Measurements from ENCODE around the gene SKAP2. TPM values are rescaled to one million over a fixed set of nuclear protein-coding genes. Genes with fewer than 3 reads are reported as not detected.

The SKAP2 gene
- total and polyA plus RNA-seq, 10 of the 15 experiments (the other 5 are each of a cell fraction or from before 2014, with no cell fraction given), result 10.9 to 40.6 (median 23.5) TPM

- no peak overlapping the region for H3K9ac ChIP-seq (ENCODE audit: control insufficient read depth, insufficient read depth, low read length)
- ChIA-PET CTCF (interaction anchor here (1.0 to 9.0 kb wide), 7 partner anchors 173 to 302 kb away, joined by 3 to 49 read pairs (median 7); no protein-coding TSS in a partner anchor), POLR2A (no interaction called here), RAD21 (ENCODE audit: unreplicated experiment) (interaction anchor here (1.0 to 1.5 kb wide), 5 partner anchors 172 to 303 kb away, joined by 3 to 5 read pairs (median 3); no protein-coding TSS in a partner anchor), SMC1A (ENCODE audit: uncharacterized antibody, unreplicated experiment) (interaction anchor here (0.8 to 3.5 kb wide), 6 partner anchors 79 to 301 kb away, joined by 3 to 10 read pairs (median 4); no protein-coding TSS in a partner anchor)
- H3K79me2 ChIP-seq (ENCODE audit: control insufficient read depth, insufficient read depth, low read length), result peaks cover 12% of the 10 kb centered on the region
- no peak for DNase-seq (ENCODE audit: low read depth, low spot score)
- no peak overlapping the region for H2AFZ ChIP-seq (ENCODE audit: control insufficient read depth, low read depth, low read length)
- no peaks in the 10 kb centered on the region for H4K20me1 ChIP-seq (ENCODE audit: control insufficient read depth, insufficient read depth)
- BruUV-seq (replicated peaks), result no TSS peak
- H3K4me2 ChIP-seq (ENCODE audit: control insufficient read depth, insufficient read depth), result no peak overlapping the region
- FAIRE-seq, result no peak
- no peaks in the 10 kb centered on the region for H3K27me3 ChIP-seq (replicated peaks in 1 of 2; ENCODE audit: control insufficient read depth in 2 of 2, insufficient read depth in 2 of 2, low read length in 1 of 2)
- no peak for ATAC-seq
- H3K27ac ChIP-seq (ENCODE audit: control insufficient read depth, insufficient read depth), result no peak overlapping the region
- H3K4me3 ChIP-seq, result no peak overlapping the region
- TF ChIP-seq MYC (IDR thresholded peaks at IDR 0.05; ENCODE audit: insufficient read depth, insufficient read length, insufficient replicate concordance, low read length, severe bottlenecking) (no peak), ASH2L (IDR thresholded peaks at IDR 0.05; ENCODE audit: borderline replicate concordance, low read depth) (no peak)
- in situ Hi-C loops (cut with MboI), result no loop called here
- 0 out of 2 replicates have a peak, but pooled peaks cover 5% of the 10 kb centered on the region for H3K4me1 ChIP-seq (ENCODE audit: control insufficient read depth, insufficient read depth, low read length)
- intact Hi-C loops (cut with micrococcal nuclease; ENCODE audit: unreplicated experiment), result loop anchor here (5.0 kb wide), 2 partner anchors 303 to 892 kb away; no protein-coding TSS in a partner anchor
- H3K36me3 ChIP-seq (ENCODE audit: control insufficient read depth in 2 of 2, insufficient read depth in 2 of 2, low read length in 1 of 2), result no peaks in the 10 kb centered on the region
- H3K9me3 ChIP-seq (replicated peaks; ENCODE audit: control insufficient read depth, insufficient read depth, low read length), result no peaks in the 10 kb centered on the region
Observed at GRCh38 chr7:26859720-26860119, 4.7 kb downstream of the SKAP2 start.

GRCh38 chr7:26858735-26859134 lies 5.7 kb downstream of the SKAP2 start:
- Histone ChIP-seq H3K36me3 (ENCODE audit: control insufficient read depth in 2 of 2, insufficient read depth in 2 of 2, low read length in 1 of 2) (no peaks in the 10 kb centered on the region; a peak in 1 of 4 replicates), H4K20me1 (ENCODE audit: control insufficient read depth, insufficient read depth) (no peaks in the 10 kb centered on the region), H3K9ac (ENCODE audit: control insufficient read depth, insufficient read depth, low read length) (no peak overlapping the region), H3K4me2 (ENCODE audit: control insufficient read depth, insufficient read depth) (no peak overlapping the region), H2AFZ (ENCODE audit: control insufficient read depth, low read depth, low read length) (no peak overlapping the region), H3K79me2 (ENCODE audit: control insufficient read depth, insufficient read depth, low read length) (peaks cover 8% of the 10 kb centered on the region), H3K27me3 (replicated peaks in 1 of 2; ENCODE audit: control insufficient read depth in 2 of 2, insufficient read depth in 2 of 2, low read length in 1 of 2) (no peaks in the 10 kb centered on the region), H3K4me3 (no peak overlapping the region), H3K4me1 (ENCODE audit: control insufficient read depth, insufficient read depth, low read length) (0 out of 2 replicates have a peak, but pooled peaks cover 5% of the 10 kb centered on the region), H3K9me3 (replicated peaks; ENCODE audit: control insufficient read depth, insufficient read depth, low read length) (no peaks in the 10 kb centered on the region), H3K27ac (ENCODE audit: control insufficient read depth, insufficient read depth) (no peak overlapping the region)
- RAD21 ChIA-PET (ENCODE audit: unreplicated experiment), result interaction anchor here (1.2 to 1.5 kb wide), 2 partner anchors 302 to 304 kb away, joined by 3 to 5 read pairs; no protein-coding TSS in a partner anchor
- POLR2A ChIA-PET, result no interaction called here
- CTCF ChIA-PET, result interaction anchor here (1.0 to 9.0 kb wide), 4 partner anchors 172 to 303 kb away, joined by 3 to 49 read pairs (median 6); no protein-coding TSS in a partner anchor
- BruUV-seq (replicated peaks), result no TSS peak
- WGBS (ENCODE audit: insufficient coverage, insufficient replicate concordance, low lambda C conversion rate, missing lambda C conversion rate), result 81% methylated on average over 3 of the region's 3 CpGs
- ATAC-seq (peak; percentile 49), FAIRE-seq (no peak), DNase-seq (ENCODE audit: low read depth, low spot score) (no peak)
- intact Hi-C loops (cut with micrococcal nuclease; ENCODE audit: unreplicated experiment) (loop anchor here (5.0 kb wide), 1 partner anchor 304 kb away; no protein-coding TSS in a partner anchor), in situ Hi-C loops (cut with MboI) (no loop called here)
- TF ChIP-seq POLR2A (IDR thresholded peaks at IDR 0.05; ENCODE audit: low read depth, low read length), result no peak
- no peak for TF ChIP-seq MLLT1 (IDR thresholded peaks at IDR 0.05)
- no peak for TF ChIP-seq SKIL (IDR thresholded peaks at IDR 0.05; ENCODE audit: low read depth, poor library complexity, severe bottlenecking)
- TF ChIP-seq ATF7 (IDR thresholded peaks at IDR 0.05; ENCODE audit: low read depth), result no peak
- TF ChIP-seq MXI1 (IDR thresholded peaks at IDR 0.05; ENCODE audit: low read depth, low read length), result no peak
- no peak for TF ChIP-seq EZH2 (IDR thresholded peaks at IDR 0.05; ENCODE audit: borderline replicate concordance, control insufficient read depth, low read depth, low read length)
- SMC1A ChIA-PET (ENCODE audit: uncharacterized antibody, unreplicated experiment), result interaction anchor here (0.5 to 3.5 kb wide), 5 partner anchors 10 to 1155 kb away, joined by 3 to 10 read pairs (median 9); no protein-coding TSS in a partner anchor

Data from GM12878 (cell line).